Ishikawa (cell line): Measurements from ENCODE around the gene ZNFX1.

Experiments
- CEBPB ChIP-seq: IDR thresholded peaks from 2 replicates; pipeline ENCODE4 v1.6.1; 2012
- CREB1 ChIP-seq: IDR thresholded peaks from 2 replicates; pipeline ENCODE4 v1.6.1; 2012; ENCODE audit warnings: low read depth
- EGR1 ChIP-seq: IDR thresholded peaks from 2 replicates; pipeline ENCODE4 v1.6.1; 2012
- EP300 ChIP-seq: IDR thresholded peaks from 2 replicates; pipeline ENCODE4 v1.6.1; 2012; ENCODE audit warnings: borderline replicate concordance
- FOXM1 ChIP-seq: IDR thresholded peaks from 2 replicates; pipeline ENCODE4 v1.6.1; 2012; ENCODE audit warnings: low read depth, borderline replicate concordance
- NFIC ChIP-seq: IDR thresholded peaks from 2 replicates; pipeline ENCODE4 v1.6.1; 2012
- TAF1 ChIP-seq: IDR thresholded peaks from 2 replicates; pipeline ENCODE4 v1.6.1; 2012; ENCODE audit warnings: low read depth, mild to moderate bottlenecking
- TCF12 ChIP-seq: IDR thresholded peaks from 2 replicates; pipeline ENCODE4 v1.6.1; 2012; ENCODE audit warnings: low read depth
- TEAD4 ChIP-seq: IDR thresholded peaks from 2 replicates; pipeline ENCODE4 v1.6.1; 2012
- YY1 ChIP-seq: IDR thresholded peaks from 2 replicates; pipeline ENCODE4 v1.6.1; 2012; ENCODE audit warnings: low read depth
- ZBTB7A ChIP-seq: IDR thresholded peaks from 2 replicates; pipeline ENCODE4 v1.6.1; 2012; ENCODE audit warnings: low read depth
- TF ChIP-seq, protein P1 (sequence below): IDR thresholded peaks from 2 replicates; pipeline ENCODE4 v1.6.1; 2012
- TF ChIP-seq, protein P2 (sequence below): IDR thresholded peaks from 2 replicates; pipeline ENCODE4 v1.6.1; 2012; ENCODE audit warnings: low read depth, mild to moderate bottlenecking

DNA sequence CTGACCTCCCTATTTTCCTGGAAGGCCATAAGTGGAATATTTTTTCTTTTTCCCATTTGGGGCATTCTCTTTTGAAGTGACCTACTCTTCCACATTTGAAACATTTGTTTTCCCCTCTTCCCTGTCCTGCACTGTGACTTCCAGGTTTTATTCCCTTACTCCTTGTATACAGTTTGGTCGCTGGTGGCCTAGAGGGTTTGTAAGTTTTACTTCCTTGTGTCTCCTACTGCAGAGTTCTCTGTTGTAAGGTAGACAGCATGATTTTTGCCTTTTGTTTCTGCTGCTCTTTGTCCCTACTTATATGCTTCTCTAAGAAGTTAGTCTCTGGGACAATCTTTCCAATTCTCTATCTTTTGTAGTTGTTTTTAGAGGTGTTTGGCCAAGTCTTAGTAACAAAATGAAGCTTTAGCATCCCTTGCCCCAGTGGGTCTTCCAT is 7.4 kb upstream of the ZNFX1 start:
- TF ChIP-seq CEBPB, result no peak
- TF ChIP-seq EP300, result no peak
- TF ChIP-seq TEAD4, result no peak
- TF ChIP-seq, protein P1, sequence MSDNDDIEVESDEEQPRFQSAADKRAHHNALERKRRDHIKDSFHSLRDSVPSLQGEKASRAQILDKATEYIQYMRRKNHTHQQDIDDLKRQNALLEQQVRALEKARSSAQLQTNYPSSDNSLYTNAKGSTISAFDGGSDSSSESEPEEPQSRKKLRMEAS, result no peak
- TF ChIP-seq FOXM1, result no peak
- no peak for TF ChIP-seq TAF1
- TF ChIP-seq CREB1, result no peak
- no peak for TF ChIP-seq NFIC
- no peak for TF ChIP-seq ZBTB7A
- TF ChIP-seq EGR1, result no peak
- TF ChIP-seq YY1, result no peak
- TF ChIP-seq TCF12, result no peak
- TF ChIP-seq, protein P2, sequence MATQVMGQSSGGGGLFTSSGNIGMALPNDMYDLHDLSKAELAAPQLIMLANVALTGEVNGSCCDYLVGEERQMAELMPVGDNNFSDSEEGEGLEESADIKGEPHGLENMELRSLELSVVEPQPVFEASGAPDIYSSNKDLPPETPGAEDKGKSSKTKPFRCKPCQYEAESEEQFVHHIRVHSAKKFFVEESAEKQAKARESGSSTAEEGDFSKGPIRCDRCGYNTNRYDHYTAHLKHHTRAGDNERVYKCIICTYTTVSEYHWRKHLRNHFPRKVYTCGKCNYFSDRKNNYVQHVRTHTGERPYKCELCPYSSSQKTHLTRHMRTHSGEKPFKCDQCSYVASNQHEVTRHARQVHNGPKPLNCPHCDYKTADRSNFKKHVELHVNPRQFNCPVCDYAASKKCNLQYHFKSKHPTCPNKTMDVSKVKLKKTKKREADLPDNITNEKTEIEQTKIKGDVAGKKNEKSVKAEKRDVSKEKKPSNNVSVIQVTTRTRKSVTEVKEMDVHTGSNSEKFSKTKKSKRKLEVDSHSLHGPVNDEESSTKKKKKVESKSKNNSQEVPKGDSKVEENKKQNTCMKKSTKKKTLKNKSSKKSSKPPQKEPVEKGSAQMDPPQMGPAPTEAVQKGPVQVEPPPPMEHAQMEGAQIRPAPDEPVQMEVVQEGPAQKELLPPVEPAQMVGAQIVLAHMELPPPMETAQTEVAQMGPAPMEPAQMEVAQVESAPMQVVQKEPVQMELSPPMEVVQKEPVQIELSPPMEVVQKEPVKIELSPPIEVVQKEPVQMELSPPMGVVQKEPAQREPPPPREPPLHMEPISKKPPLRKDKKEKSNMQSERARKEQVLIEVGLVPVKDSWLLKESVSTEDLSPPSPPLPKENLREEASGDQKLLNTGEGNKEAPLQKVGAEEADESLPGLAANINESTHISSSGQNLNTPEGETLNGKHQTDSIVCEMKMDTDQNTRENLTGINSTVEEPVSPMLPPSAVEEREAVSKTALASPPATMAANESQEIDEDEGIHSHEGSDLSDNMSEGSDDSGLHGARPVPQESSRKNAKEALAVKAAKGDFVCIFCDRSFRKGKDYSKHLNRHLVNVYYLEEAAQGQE, result no peak
